Ectodermal cell (in vitro differentiated cells): ENCODE measurements around the gene ACSF3.

Experiments used
- H3K27ac ChIP-seq: 2 replicates; pipeline ENCODE4 v1.7.0; 2013; ENCODE audit warnings: mild to moderate bottlenecking, low read depth, low read length; ENCODE audit not compliant: insufficient read depth, poor library complexity, severe bottlenecking
- H3K27me3 ChIP-seq: 2 replicates; pipeline ENCODE4 v1.7.0; 2013; ENCODE audit warnings: mild to moderate bottlenecking, low read length; ENCODE audit not compliant: insufficient read depth, control insufficient read depth, poor library complexity, severe bottlenecking
- H3K36me3 ChIP-seq: one replicate; pipeline ENCODE4 v1.7.0; 2013; ENCODE audit warnings: low read length; ENCODE audit not compliant: control insufficient read depth, insufficient read depth
- H3K4me1 ChIP-seq: one replicate; pipeline ENCODE4 v1.7.0; 2013; ENCODE audit warnings: low read length; ENCODE audit not compliant: control insufficient read depth, insufficient read depth
- H3K4me3 ChIP-seq: 2 replicates; pipeline ENCODE4 v1.7.0; 2013; ENCODE audit warnings: low read depth, low read length, control low read depth; ENCODE audit not compliant: insufficient read depth
- H3K9me3 ChIP-seq: 2 replicates; pipeline ENCODE4 v1.7.0; 2013; ENCODE audit warnings: mild to moderate bottlenecking, low read length, moderate library complexity; ENCODE audit not compliant: control insufficient read depth
- WGBS, 2 experiments: methylation state at CpG; one replicate each; pipeline ENCODE4 v1.1.7; 2013; ENCODE audit warnings: missing lambda C conversion rate in 2 of 2; 5-methylcytosine and 5-hydroxymethylcytosine counted together

The ACSF3 gene

GRCh38 chr16:89137666-89138512 lies 44.2 kb downstream of the ACSF3 start:
- Histone ChIP-seq H3K9me3 (no peaks in the 10 kb centered on the region), H3K36me3 (no peaks in the 10 kb centered on the region), H3K27ac (no peak overlapping the region), H3K4me3 (no peak overlapping the region), H3K27me3 (no peaks in the 10 kb centered on the region), H3K4me1 (no peaks in the 10 kb centered on the region)
- 94 to 95% methylated on average over 24 of the region's 24 CpGs for WGBS, 2 experiments

- Histone ChIP-seq H3K36me3 (no peaks in the 10 kb centered on the region), H3K4me3 (no peak overlapping the region), H3K9me3 (no peaks in the 10 kb centered on the region), H3K27me3 (no peaks in the 10 kb centered on the region), H3K4me1 (no peaks in the 10 kb centered on the region), H3K27ac (no peak overlapping the region)
- 91 to 95% methylated on average over 7 of the region's 7 CpGs for WGBS, 2 experiments
These were observed 44.8 kb downstream of the ACSF3 start for GRCh38 chr16:89138513-89138795.

GRCh38 chr16:89138843-89139520 lies 45.3 kb downstream of the ACSF3 start:
- H3K27me3 ChIP-seq, result no peaks in the 10 kb centered on the region
- H3K27ac ChIP-seq, result no peak overlapping the region
- H3K4me1 ChIP-seq, result no peaks in the 10 kb centered on the region
- WGBS, 2 experiments, result 92 to 93% methylated on average over 30 of the region's 30 CpGs
- no peaks in the 10 kb centered on the region for H3K36me3 ChIP-seq
- H3K9me3 ChIP-seq, result no peaks in the 10 kb centered on the region
- H3K4me3 ChIP-seq, result no peak overlapping the region

GRCh38 chr16:89139907-89140361 lies 46.3 kb downstream of the ACSF3 start:
- WGBS, 2 experiments, result 96% methylated on average over 12 of the region's 12 CpGs

GRCh38 chr16:89140401-89140800 lies 46.7 kb downstream of the ACSF3 start:
- H3K4me1 ChIP-seq, result no peaks in the 10 kb centered on the region
- no peak overlapping the region for H3K4me3 ChIP-seq
- 95 to 96% methylated on average over 12 to 13 of the region's 13 CpGs for WGBS, 2 experiments
- H3K9me3 ChIP-seq, result no peaks in the 10 kb centered on the region
- no peaks in the 10 kb centered on the region for H3K36me3 ChIP-seq
- H3K27ac ChIP-seq, result no peak overlapping the region
- H3K27me3 ChIP-seq, result no peaks in the 10 kb centered on the region

More at GRCh38 chr16:89139907-89140361, 46.3 kb downstream of the ACSF3 start:
- Histone ChIP-seq H3K36me3 (no peaks in the 10 kb centered on the region), H3K4me3 (no peak overlapping the region), H3K4me1 (no peaks in the 10 kb centered on the region), H3K9me3 (no peaks in the 10 kb centered on the region), H3K27me3 (no peaks in the 10 kb centered on the region), H3K27ac (no peak overlapping the region)

GRCh38 chr16:89140981-89141883 lies 47.6 kb downstream of the ACSF3 start:
- Histone ChIP-seq H3K9me3 (no peaks in the 10 kb centered on the region), H3K4me1 (no peaks in the 10 kb centered on the region), H3K4me3 (no peak overlapping the region), H3K27me3 (no peaks in the 10 kb centered on the region), H3K27ac (no peak overlapping the region), H3K36me3 (peaks cover 3% of the 10 kb centered on the region)
- 96% methylated on average over 31 of the region's 31 CpGs for WGBS, 2 experiments

- no peak overlapping the region for H3K4me3 ChIP-seq
- H3K27me3 ChIP-seq, result no peaks in the 10 kb centered on the region
- WGBS, 2 experiments, result 94 to 96% methylated on average over 13 of the region's 13 CpGs
- H3K9me3 ChIP-seq, result no peaks in the 10 kb centered on the region
- H3K4me1 ChIP-seq, result no peaks in the 10 kb centered on the region
- peaks cover 3% of the 10 kb centered on the region for H3K36me3 ChIP-seq
- H3K27ac ChIP-seq, result no peak overlapping the region
These were observed 48.2 kb downstream of the ACSF3 start for GRCh38 chr16:89141884-89142267.

- Histone ChIP-seq H3K27ac (no peak overlapping the region), H3K27me3 (no peaks in the 10 kb centered on the region), H3K9me3 (no peaks in the 10 kb centered on the region), H3K4me1 (no peaks in the 10 kb centered on the region), H3K4me3 (no peak overlapping the region), H3K36me3 (peaks cover 3% of the 10 kb centered on the region)
- 95 to 96% methylated on average over 13 of the region's 13 CpGs for WGBS, 2 experiments
These were observed 49.0 kb downstream of the ACSF3 start for GRCh38 chr16:89142474-89143195.

GRCh38 chr16:89143201-89143741 lies 49.6 kb downstream of the ACSF3 start:
- WGBS, 2 experiments, result 94 to 95% methylated on average over 17 of the region's 17 CpGs
- Histone ChIP-seq H3K4me3 (no peak overlapping the region), H3K9me3 (no peaks in the 10 kb centered on the region), H3K4me1 (no peaks in the 10 kb centered on the region), H3K36me3 (peaks cover 3% of the 10 kb centered on the region), H3K27ac (no peak overlapping the region), H3K27me3 (no peaks in the 10 kb centered on the region)
